Activated CD4-positive, alpha-beta T cell treated with anti-CD3 and anti-CD28 coated beads, Interleukin-2, amount 50 U/mL, for 4 hours (primary cell): ENCODE measurements around the gene SDCCAG8.
"Not testable (repeated sequence)": the region's sequence is repeated elsewhere in the genome, so short reads cannot be mapped to it uniquely, and the experiment has no call there.

ENCODE experiments used
- DNase-seq, 2 experiments: peaks; one replicate each; pipeline ENCODE4 v3.0.0-alpha.2; 2020

The SDCCAG8 gene

GRCh38 chr1:243287123-243287460 lies 31.3 kb downstream of the SDCCAG8 start:
- no peak for DNase-seq

GRCh38 chr1:243287652-243288051 lies 31.8 kb downstream of the SDCCAG8 start:
- DNase-seq = no peak

DNA sequence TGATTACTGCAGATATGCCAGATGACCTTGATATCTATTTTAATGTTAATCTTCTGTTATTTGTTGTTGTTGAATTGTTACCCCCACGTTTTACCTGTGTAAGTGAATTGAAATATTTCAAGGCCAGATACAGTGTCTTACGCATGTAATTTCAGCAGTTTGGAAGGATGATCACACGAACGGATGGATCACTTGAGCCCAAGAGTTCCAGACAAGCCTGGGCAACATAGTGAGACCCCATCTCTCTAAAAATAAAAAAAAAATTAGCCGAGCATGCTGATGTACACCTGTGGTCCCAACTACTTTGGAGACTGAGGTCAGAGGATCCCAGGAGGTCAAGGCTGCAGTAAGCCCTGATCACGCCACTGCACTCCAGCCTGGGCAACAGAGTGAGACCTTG lies 32.2 kb downstream of the SDCCAG8 start:
- no peak for DNase-seq

DNA sequence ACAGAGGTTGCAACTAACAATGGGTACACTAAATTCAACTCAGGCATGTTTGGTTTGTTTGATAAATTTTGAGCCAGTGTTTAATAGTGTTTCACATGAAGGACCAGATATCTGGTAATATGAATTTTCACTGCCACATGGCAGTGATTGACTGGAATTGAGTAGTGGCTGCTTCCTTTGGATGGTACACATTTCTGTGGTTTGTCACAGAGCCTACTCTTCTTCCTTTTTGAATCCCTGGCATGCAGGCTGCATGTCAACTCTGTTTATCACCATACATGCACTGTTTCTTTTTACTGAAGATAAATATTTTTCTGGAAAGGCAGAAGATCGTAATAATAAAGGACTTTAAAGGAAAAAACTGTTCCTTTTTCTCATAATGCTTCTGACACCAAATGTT lies 35.5 kb downstream of the SDCCAG8 start:
- DNase-seq = no peak

DNA sequence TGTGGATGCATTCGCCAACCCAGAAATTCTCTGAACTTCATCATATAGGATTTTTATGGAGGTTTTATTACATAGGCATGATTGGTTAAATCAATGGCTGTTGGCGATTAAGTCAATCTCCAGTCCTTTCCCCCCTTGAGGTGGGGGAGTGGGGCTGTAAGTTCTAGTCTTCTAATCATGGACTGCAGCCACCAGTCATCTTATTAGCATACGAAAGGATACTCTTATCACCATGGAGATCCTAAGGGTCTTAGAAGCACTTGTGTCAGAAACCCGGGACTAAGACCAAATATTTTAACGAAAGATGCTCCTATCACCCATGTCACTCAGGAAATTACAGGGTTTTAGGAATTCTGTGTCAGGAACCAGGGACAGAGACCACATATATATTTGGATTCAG lies 36.3 kb downstream of the SDCCAG8 start:
- DNase-seq = no peak

DNA sequence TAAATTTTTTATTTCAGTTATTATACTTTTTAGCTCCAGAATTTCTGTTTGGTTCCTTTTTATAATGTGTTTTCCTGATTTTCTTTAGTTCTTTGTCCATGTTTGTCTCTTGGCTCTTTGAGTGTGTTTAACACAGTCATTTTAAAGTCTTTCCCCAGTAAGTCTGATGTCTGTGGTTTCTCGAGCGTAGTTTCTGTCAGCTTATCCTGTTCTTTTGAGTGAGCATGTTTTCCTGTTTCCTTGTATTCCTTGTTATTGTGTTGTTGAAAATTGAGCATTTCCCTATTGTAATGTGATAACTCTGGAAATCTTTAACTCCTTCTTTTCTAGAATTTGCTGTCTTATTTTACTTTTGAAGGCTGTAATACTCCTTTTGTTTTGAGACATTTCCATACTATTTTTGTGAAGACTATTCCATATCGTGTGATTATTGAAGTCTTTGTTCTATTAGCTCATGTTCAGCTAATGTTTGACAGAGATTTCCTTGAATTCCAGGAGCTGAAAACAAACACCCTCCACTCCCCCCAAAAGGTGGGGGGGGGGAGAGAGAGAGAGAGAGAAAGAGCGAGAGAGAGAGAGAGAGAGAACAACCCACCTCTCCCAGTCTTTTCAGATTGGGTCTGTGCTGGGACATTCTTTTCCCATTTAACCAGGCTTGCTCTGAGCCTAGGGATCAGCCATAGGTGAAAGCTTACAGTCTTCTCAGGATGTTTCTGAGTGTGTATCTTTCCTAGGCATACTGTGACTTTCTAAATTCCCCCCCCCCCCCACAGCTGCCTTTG lies 38.3 kb downstream of the SDCCAG8 start:
- DNase-seq = no peak

GRCh38 chr1:243294723-243295121 lies 38.9 kb downstream of the SDCCAG8 start:
- no peak for DNase-seq

DNA sequence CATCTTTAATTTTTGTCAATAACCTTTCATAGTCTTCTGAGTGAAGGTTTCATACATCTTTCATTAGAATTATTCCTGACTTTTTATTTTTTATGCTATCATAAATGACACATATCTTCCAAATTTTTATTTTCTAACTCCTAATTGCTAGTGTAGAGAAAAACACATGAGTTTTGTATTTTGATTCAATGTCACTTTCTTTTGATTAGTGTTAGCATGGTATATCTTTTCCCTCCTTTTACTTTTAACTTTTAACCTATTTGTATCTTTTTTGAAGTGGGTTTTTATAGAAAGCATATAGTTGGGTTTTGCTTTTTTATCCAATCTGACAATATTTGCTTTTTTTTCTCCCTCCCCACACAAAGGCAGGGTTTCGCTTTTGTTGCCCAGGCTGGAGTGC lies 43.2 kb downstream of the SDCCAG8 start:
- no peak for DNase-seq

DNA sequence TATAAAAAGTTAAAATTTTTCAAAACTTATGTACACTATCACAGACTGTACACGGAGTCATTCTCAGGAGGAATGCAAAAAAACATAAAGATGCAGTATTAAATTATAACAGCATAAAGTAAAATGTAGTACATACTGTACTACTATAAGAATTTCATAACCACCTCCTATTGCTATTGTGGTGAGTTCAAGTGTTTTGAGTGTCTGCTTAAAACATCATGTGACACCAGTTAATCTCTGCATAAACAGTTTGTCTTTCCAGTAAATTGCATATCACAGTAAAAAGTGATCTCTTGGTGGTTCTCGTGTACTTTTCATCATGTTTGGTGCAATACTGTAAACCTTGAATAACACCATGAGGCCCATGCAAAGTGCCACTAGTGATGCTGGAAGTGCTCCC lies 45.2 kb downstream of the SDCCAG8 start:
- no peak for DNase-seq

GRCh38 chr1:243311809-243312208 lies 56.0 kb downstream of the SDCCAG8 start:
- DNase-seq = no peak

DNA sequence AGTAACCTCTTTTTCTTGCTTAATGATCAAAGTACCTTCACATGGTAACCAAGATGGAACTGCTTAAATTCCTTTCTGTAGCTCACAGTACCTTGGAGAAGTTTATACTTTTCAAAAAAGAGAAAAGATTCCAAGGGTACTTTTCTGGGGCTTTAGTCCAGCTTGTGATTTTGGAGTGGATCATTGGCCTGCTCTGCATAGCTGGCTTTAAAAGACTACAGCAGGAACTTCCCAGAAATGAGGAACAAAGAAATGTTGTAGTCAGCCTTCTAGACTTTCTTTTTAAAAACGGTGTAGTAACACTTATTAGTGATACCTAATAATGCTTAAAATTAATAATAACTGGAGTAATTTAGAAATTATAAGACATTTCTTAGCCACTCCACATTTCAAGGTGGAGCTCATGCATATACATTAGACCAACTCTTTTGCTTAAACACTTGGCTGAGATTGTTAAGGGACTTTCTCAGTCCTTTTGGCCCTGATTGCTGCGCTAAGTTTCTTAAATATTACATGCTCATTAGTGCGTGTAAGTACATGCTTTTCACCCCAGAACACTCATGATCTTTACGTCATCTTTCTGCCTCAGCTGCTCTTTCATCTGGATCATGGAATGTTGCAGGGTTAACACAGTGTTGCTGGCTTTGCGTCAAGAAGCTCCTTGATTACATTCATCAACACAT lies 57.3 kb downstream of the SDCCAG8 start:
- DNase-seq = no peak

- DNase-seq = no peak
Observed at GRCh38 chr1:243313635-243314536, 58.0 kb downstream of the SDCCAG8 start.

- DNase-seq = no peak
Observed at GRCh38 chr1:243315455-243315854, 59.6 kb downstream of the SDCCAG8 start.

- DNase-seq = no peak
Observed at GRCh38 chr1:243315893-243316292, 60.1 kb downstream of the SDCCAG8 start.

DNA sequence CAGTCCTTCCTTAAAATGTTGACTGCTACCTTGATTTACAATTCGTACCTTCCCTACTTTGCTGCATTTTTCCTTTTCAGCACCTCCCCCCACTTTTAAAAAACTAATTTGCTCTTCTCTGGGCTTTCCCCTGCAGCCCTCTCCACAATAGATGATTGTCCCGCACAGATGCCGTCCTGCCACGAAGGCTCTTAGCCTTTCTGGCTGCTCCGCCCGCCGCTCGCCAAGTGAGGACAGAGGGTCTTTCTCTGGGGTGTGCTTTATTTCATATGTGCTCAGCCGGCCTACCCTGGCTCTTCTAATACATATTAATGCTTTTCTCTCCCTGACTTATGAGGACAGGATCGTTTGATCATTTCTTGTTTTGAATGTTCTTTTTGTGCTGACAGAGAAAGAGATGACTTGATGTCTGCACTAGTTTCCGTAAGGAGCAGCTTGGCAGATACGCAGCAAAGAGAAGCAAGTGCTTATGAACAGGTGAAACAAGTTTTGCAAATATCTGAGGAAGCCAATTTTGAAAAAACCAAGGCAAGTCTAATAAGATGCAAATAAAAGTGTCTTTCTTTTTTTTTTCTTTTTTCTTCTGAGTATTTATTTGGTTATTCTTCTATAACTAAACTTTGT lies 60.6 kb downstream of the SDCCAG8 start:
- DNase-seq = no peak

DNA sequence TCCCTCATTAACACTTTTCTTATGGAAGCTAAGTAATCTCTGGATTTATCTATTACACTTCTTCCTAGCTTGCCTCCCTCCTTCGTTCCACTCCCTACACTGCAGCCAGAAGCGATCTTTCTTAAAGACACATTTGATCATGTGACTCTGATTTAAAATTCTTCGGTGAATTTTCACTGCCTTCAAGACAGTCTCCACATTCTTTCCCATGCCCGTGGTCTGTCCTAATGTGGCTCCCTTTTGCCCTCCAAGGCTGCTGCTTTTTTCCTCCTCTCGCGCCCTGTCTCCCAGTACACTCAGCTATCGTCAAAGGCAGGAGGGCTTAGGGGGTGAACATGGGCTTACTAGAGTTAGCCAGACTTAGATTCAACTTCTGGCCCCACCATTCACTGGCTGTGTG lies 64.4 kb downstream of the SDCCAG8 start:
- DNase-seq = no peak

GRCh38 chr1:243322326-243322725 lies 66.5 kb downstream of the SDCCAG8 start:
- no peak for DNase-seq

DNA sequence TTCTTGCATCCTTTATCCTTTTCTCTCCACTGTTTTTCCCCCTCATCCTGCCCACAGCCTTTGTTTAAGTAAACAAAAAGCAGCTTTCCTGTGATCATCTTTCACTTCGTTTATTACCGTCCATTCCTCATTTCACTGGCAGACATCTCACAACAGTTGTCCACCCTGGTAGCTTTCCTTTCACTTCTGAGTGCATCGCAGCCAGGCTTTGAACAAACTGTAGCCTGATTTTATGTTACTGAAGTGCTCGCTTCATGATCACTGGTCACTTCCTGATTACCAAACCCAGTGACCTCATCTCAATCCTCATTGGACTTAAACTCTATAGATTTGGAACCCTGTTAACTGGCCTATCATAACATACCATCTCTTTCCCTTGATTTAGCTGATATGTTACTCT lies 67.7 kb downstream of the SDCCAG8 start:
- no peak for DNase-seq

DNA sequence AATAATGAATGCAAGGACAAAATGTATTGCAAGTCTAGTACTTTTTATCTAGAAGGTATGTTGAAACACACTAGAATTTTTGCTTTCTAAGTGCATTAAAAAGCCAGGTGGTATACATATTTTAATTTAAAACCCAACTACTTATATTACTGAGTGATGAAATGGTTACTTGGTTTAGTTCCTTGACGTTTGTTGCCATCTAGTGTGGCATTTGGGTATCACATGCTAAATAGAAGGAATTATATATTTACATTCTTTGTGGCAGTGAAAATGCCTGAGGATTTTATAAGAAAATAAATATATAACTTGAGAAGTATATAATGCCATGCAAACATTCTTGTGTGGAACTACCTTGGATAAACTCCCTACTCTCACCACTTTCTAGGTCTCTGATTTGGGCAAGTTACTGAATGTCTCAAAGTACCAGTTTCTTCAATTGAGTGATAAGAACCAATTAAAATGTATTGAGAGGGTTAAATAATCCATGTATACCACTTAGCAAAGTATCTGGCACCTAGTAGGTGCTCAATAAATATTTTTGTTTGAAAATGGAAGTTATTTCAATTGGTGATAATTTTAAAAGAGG lies 69.6 kb downstream of the SDCCAG8 start:
- DNase-seq = no peak

DNA sequence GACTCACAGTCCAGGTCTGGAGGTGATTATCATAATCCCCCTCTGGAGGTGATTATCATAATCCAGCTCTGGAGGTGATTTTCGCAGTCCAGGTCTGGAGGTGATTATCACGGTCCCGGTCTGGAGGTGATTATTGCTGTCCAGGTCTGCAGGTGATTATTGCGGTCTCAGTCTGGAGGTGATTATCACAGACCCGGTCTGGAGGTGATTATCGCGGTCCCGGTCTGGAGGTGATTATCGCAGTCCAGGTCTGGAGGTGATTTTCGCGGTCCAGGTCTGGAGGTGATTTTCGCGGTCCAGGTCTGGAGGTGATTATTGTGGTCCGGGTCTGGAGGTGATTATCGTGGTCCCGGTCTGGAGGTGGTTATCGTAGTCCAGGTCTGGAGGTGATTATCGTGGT lies 76.6 kb downstream of the SDCCAG8 start:
- no peak for DNase-seq

DNA sequence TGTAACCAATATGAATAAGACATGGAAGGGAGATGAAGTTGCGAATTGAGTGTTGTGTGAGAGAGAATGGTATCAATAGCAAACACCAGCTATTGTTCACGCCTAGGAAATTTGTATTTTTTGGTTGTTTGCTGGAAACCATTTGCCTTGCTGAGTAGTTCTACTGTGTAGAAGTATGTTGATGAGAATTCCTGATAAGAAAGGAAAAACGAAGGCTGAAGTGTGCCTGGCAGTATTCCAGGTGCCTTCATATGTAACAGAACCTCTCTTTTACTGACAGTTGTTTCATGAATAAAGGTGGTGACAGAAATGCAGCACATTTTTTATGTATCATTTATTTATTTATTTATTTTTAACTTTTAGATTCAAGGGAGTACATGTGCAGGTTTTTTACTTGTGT lies 79.5 kb downstream of the SDCCAG8 start:
- no peak for DNase-seq

GRCh38 chr1:243336163-243336562 lies 80.3 kb downstream of the SDCCAG8 start:
- DNase-seq = no peak

- DNase-seq = not testable (repeated sequence)
Observed at GRCh38 chr1:243338848-243339247, 83.0 kb downstream of the SDCCAG8 start.
